Smooth muscle cell (in vitro differentiated cells): ENCODE measurements around the gene SHISA7. TPM values are rescaled to one million over a fixed set of nuclear protein-coding genes. Genes with fewer than 3 reads are reported as not detected.

ENCODE experiments used
- DNase-seq: peaks from one replicate; lab custom pipeline; 2025; ENCODE audit not compliant: unreplicated experiment; lab: John Stamatoyannopoulos, UW
- H2AFZ ChIP-seq: fragments of 200-600 bp; sonication (generic); 2 replicates; pipeline ENCODE4 v1.6.0; 2016; ENCODE audit warnings: antibody characterized with exemption, low read depth, mild to moderate bottlenecking
- H3F3A ChIP-seq: fragments of 200-600 bp; sonication (generic); 2 replicates; pipeline ENCODE4 v1.6.0; 2017; ENCODE audit warnings: antibody characterized with exemption, low read depth
- H3K27ac ChIP-seq: fragments of 200-600 bp; sonication (generic); 2 replicates; pipeline ENCODE4 v1.5.1; 2016; ENCODE audit warnings: low read depth, mild to moderate bottlenecking
- H3K27me3 ChIP-seq: fragments of 200-600 bp; sonication (generic); 2 replicates; pipeline ENCODE4 v1.6.1; 2016; ENCODE audit warnings: low read depth, mild to moderate bottlenecking
- H3K36me3 ChIP-seq: fragments of 200-600 bp; sonication (generic); 2 replicates; pipeline ENCODE4 v1.5.1; 2016; ENCODE audit warnings: low read depth
- H3K4me1 ChIP-seq: fragments of 200-600 bp; sonication (generic); 2 replicates; pipeline ENCODE4 v1.5.1; 2016; ENCODE audit warnings: low read depth
- H3K4me2 ChIP-seq: fragments of 200-600 bp; sonication (generic); 2 replicates; pipeline ENCODE4 v1.6.0; 2016; ENCODE audit warnings: mild to moderate bottlenecking
- H3K4me3 ChIP-seq: fragments of 200-600 bp; sonication (generic); 2 replicates; pipeline ENCODE4 v1.5.1; 2016; ENCODE audit warnings: mild to moderate bottlenecking
- H3K79me2 ChIP-seq: fragments of 200-600 bp; sonication (generic); 2 replicates; pipeline ENCODE4 v1.6.0; 2016; ENCODE audit warnings: low read depth, mild to moderate bottlenecking
- H3K9ac ChIP-seq: fragments of 200-600 bp; sonication (generic); 2 replicates; pipeline ENCODE4 v1.6.0; 2016; ENCODE audit warnings: low read depth
- H3K9me3 ChIP-seq: fragments of 200-600 bp; sonication (generic); replicated peaks from 2 replicates; pipeline ENCODE4 v1.5.1; 2016; ENCODE audit warnings: low read depth
- H4K20me1 ChIP-seq: fragments of 200-600 bp; sonication (generic); 2 replicates; pipeline ENCODE4 v1.6.0; 2016; ENCODE audit warnings: low read depth
- WGBS: methylation state at CpG from one replicate; pipeline ENCODE4 v1.1.7; 2016; ENCODE audit warnings: low lambda C conversion rate; 5-methylcytosine and 5-hydroxymethylcytosine counted together
- polyA plus RNA-seq: library from polyadenylated mRNA; unstranded; fragments of >200 nt; fragmentation: Nextera tagmentation; extraction: Ambion mirVana; gene quantifications from 2 replicates; pipeline ENCODE4 v1.2.1, GENCODE V29; 2016
- total RNA-seq: library from RNA; depleted of rRNA; stranded (reverse); fragments of >200 nt; gene quantifications from 2 replicates; pipeline ENCODE4 v1.2.3, GENCODE V29; 2014
- TF ChIP-seq, protein P1 (sequence below): fragments of 200-600 bp; sonication (generic); IDR thresholded peaks from 2 replicates; pipeline ENCODE4 v1.5.1; 2017; ENCODE audit warnings: borderline replicate concordance, mild to moderate bottlenecking, antibody characterized with exemption; ENCODE audit not compliant: insufficient read depth, poor library complexity, severe bottlenecking

SHISA7 gene
- total and polyA plus RNA-seq, 2 experiments from 2014 or later: not detected

DNA sequence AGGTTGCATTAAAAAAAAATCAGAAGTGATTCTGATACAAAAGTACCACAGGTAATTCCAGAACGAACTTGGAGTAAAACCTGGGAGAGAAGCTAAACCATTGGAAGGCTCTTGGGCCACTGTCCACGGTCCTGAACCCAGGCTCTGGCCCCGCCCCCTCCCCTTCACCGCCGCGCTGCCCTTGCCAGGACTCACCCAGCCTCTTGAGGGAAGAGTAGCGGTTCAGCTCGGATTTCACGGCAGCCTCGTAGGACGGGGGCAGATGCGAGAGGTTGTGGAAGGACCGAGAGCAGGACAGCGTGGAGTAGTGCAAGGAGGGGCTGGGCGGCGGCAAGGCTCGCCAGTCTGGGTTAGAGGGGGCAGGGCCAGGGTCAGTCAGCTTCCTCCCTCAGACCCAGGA, 5.7 kb downstream of the SHISA7 start:
- TF ChIP-seq, protein P1, sequence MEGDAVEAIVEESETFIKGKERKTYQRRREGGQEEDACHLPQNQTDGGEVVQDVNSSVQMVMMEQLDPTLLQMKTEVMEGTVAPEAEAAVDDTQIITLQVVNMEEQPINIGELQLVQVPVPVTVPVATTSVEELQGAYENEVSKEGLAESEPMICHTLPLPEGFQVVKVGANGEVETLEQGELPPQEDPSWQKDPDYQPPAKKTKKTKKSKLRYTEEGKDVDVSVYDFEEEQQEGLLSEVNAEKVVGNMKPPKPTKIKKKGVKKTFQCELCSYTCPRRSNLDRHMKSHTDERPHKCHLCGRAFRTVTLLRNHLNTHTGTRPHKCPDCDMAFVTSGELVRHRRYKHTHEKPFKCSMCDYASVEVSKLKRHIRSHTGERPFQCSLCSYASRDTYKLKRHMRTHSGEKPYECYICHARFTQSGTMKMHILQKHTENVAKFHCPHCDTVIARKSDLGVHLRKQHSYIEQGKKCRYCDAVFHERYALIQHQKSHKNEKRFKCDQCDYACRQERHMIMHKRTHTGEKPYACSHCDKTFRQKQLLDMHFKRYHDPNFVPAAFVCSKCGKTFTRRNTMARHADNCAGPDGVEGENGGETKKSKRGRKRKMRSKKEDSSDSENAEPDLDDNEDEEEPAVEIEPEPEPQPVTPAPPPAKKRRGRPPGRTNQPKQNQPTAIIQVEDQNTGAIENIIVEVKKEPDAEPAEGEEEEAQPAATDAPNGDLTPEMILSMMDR: no peak
- no peaks in the 10 kb centered on the region for H3F3A ChIP-seq
- H3K4me3 ChIP-seq: no peak overlapping the region
- H3K79me2 ChIP-seq: no peaks in the 10 kb centered on the region
- no peak overlapping the region for H3K9ac ChIP-seq
- H2AFZ ChIP-seq: no peak overlapping the region
- no peaks in the 10 kb centered on the region for H3K4me1 ChIP-seq
- H3K27me3 ChIP-seq: peaks cover 45% of the 10 kb centered on the region
- peak; percentile 26 for DNase-seq
- no peak overlapping the region for H3K27ac ChIP-seq
- no peaks in the 10 kb centered on the region for H3K36me3 ChIP-seq
- WGBS: 3% methylated on average over 17 of the region's 17 CpGs
- no peaks in the 10 kb centered on the region for H3K9me3 ChIP-seq
- H4K20me1 ChIP-seq: no peaks in the 10 kb centered on the region
- H3K4me2 ChIP-seq: no peak overlapping the region

DNA sequence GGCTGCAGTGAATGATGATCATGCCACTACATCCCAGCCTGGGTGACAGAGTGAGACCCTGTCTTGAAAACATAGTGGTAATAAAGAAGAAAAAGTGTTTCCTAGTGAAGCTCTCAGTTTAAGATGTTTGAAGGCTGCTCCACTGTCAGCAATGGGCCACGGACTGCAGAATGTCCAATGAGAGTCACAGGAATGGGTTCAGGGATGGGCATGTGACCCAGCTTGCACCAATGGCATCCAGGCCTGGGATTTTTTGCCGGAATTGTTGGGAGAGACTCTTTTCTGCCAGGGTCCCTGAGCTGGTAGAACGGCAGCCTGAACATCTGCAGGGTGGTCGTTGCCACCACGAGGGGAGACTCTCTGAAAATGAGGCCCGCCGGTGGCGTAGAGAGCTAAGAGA, 6.3 kb downstream of the SHISA7 start:
- H3K79me2 ChIP-seq: no peaks in the 10 kb centered on the region
- H3K4me3 ChIP-seq: no peak overlapping the region
- H3K27ac ChIP-seq: no peak overlapping the region
- H3K4me1 ChIP-seq: no peaks in the 10 kb centered on the region
- no peaks in the 10 kb centered on the region for H4K20me1 ChIP-seq
- no peak overlapping the region for H3K9ac ChIP-seq
- no peak overlapping the region for H2AFZ ChIP-seq
- TF ChIP-seq, protein P1: no peak
- no peaks in the 10 kb centered on the region for H3K9me3 ChIP-seq
- no peak overlapping the region for H3K4me2 ChIP-seq
- no peaks in the 10 kb centered on the region for H3K36me3 ChIP-seq
- H3K27me3 ChIP-seq: peaks cover 39% of the 10 kb centered on the region
- DNase-seq: no peak
- WGBS: 49% methylated on average over 8 of the region's 8 CpGs
- H3F3A ChIP-seq: no peaks in the 10 kb centered on the region

DNA sequence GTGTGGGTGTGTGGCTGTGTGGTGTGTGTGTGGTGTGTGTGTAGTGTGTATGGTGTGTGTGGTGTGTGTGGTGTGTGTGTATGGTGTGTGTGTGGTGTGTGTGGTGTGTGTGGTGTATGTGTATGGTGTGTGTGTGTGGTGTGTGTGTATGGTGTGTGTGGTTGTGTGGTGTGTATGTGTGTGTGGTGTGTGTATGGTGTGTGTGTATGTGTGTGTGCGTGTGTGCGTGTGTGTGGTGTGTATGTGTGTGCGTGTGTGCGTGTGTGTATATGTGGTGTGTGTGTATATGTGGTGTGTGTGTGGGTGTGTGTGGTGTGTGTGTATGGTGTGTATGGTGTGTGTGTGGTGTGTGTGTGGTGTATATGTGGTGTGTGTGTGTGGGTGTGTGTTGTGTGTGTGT, 8.1 kb downstream of the SHISA7 start:
- no peaks in the 10 kb centered on the region for H3K36me3 ChIP-seq
- WGBS: 100% methylated on average over 4 of the region's 4 CpGs

More for the DNA sequence above, 8.1 kb downstream of the SHISA7 start:
- Histone ChIP-seq H2AFZ (no peak overlapping the region), H3K9ac (no peak overlapping the region), H3K4me1 (no peaks in the 10 kb centered on the region), H3K27ac (no peak overlapping the region), H4K20me1 (no peaks in the 10 kb centered on the region), H3K4me3 (no peak overlapping the region), H3F3A (no peaks in the 10 kb centered on the region), H3K9me3 (no peaks in the 10 kb centered on the region), H3K27me3 (peaks cover 21% of the 10 kb centered on the region), H3K79me2 (no peaks in the 10 kb centered on the region), H3K4me2 (no peak overlapping the region)
- no peak for DNase-seq
- TF ChIP-seq, protein P1: no peak
